H1 (cell line): Measurements from ENCODE around the gene MCM8. TPM values are rescaled to one million over a fixed set of nuclear protein-coding genes. Genes with fewer than 3 reads are reported as not detected.

Experiments used
- CTCF ChIA-PET: fragments of 300-600 bp; sonication (Branson Sonifier 250); formaldehyde crosslinking; loops from one replicate; lab custom pipeline; 2021; ENCODE audit not compliant: partially characterized antibody; lab: Charles Lee
- POLR2A ChIA-PET: fragments of 300-600 bp; sonication (Branson Sonifier 250); formaldehyde crosslinking; loops from one replicate; lab custom pipeline; 2021; ENCODE audit warnings: inconsistent platforms; ENCODE audit not compliant: partially characterized antibody; lab: Charles Lee
- DNase-seq, 2 experiments: peaks; one replicate each; pipeline versions ENCODE4 v3.0.0 to v3.0.0-alpha.2; 2010 to 2022; ENCODE audit warnings: low spot score in 2 of 2, low read depth in 1 of 2, mixed read lengths in 1 of 2
- FAIRE-seq: peaks from 2 replicates; lab custom pipeline; 2011; peaks lifted over from hg19 to GRCh38; lab: Jason Lieb, UNC
- H2AFZ ChIP-seq: 2 replicates; pipeline ENCODE4 v1.8.1; 2012; ENCODE audit warnings: low read length, inconsistent platforms
- H2AK5ac ChIP-seq: 2 replicates; pipeline ENCODE4 v1.6.1; 2013; ENCODE audit warnings: low read depth, low read length
- H2BK120ac ChIP-seq: replicated peaks from 2 replicates; pipeline ENCODE3; 2013; ENCODE audit warnings: low read depth, low read length, inconsistent platforms
- H2BK12ac ChIP-seq: 2 replicates; pipeline ENCODE4 v1.6.1; 2013; ENCODE audit warnings: low read depth, low read length
- H2BK15ac ChIP-seq: 2 replicates; pipeline ENCODE4 v1.6.1; 2013; ENCODE audit warnings: low read length
- H2BK20ac ChIP-seq: 2 replicates; pipeline ENCODE4 v1.6.1; 2013; ENCODE audit warnings: low read length
- H2BK5ac ChIP-seq: 2 replicates; pipeline ENCODE4 v1.6.1; 2013; ENCODE audit warnings: low read depth, low read length
- H3K14ac ChIP-seq: 2 replicates; pipeline ENCODE4 v1.6.1; 2013; ENCODE audit warnings: inconsistent platforms; ENCODE audit not compliant: insufficient read length
- H3K18ac ChIP-seq: 2 replicates; pipeline ENCODE4 v1.6.1; 2013; ENCODE audit warnings: low read length; ENCODE audit errors: extremely low read depth
- H3K23ac ChIP-seq: 2 replicates; pipeline ENCODE4 v1.6.1; 2013; ENCODE audit warnings: inconsistent platforms; ENCODE audit not compliant: insufficient read length
- H3K23me2 ChIP-seq: 2 replicates; pipeline ENCODE4 v1.6.1; 2013; ENCODE audit warnings: low read depth, low read length
- H3K27ac ChIP-seq: 2 replicates; pipeline ENCODE4 v1.6.1; 2011; ENCODE audit warnings: low read depth, low read length, inconsistent platforms
- H3K27me3 ChIP-seq, 4 experiments: replicated peaks in 1 of 4; 1 replicate in 1 of 4; 2 replicates in 3 of 4; pipeline versions ENCODE4 v1.6.1 to v1.8.1; 2011 to 2013; ENCODE audit warnings: low read length in 3 of 4, mild to moderate bottlenecking in 3 of 4, inconsistent platforms in 2 of 4, mixed read lengths in 2 of 4, moderate library complexity in 1 of 4; ENCODE audit not compliant: control insufficient read depth in 3 of 4, insufficient read depth in 3 of 4; ENCODE audit errors: extremely low read depth in 1 of 4
- H3K36me3 ChIP-seq, 4 experiments: 2 replicates each; pipeline versions ENCODE4 v1.6.1 to v1.8.1; 2011 to 2013; ENCODE audit warnings: mild to moderate bottlenecking in 4 of 4, low read length in 3 of 4, moderate library complexity in 2 of 4, control low read depth in 1 of 4, inconsistent platforms in 1 of 4; ENCODE audit not compliant: insufficient read depth in 4 of 4, control insufficient read depth in 2 of 4
- H3K4ac ChIP-seq: replicated peaks from 2 replicates; pipeline ENCODE3; 2013; ENCODE audit warnings: low read length, low read depth, mixed read lengths, inconsistent platforms; ENCODE audit not compliant: insufficient read length
- H3K4me1 ChIP-seq, 4 experiments: replicated peaks in 1 of 4; 1 replicate in 1 of 4; 2 replicates in 3 of 4; pipeline versions ENCODE4 v1.6.1 to v1.8.1; 2011 to 2013; ENCODE audit warnings: low read length in 3 of 4, inconsistent platforms in 2 of 4, mixed read lengths in 1 of 4; ENCODE audit not compliant: insufficient read depth in 4 of 4, control insufficient read depth in 3 of 4
- H3K4me2 ChIP-seq, 2 experiments: 2 replicates each; pipeline versions ENCODE4 v1.6.1 to v1.8.1; 2011 to 2013; ENCODE audit warnings: low read depth in 2 of 2, low read length in 2 of 2, control low read depth in 1 of 2, inconsistent platforms in 1 of 2, mild to moderate bottlenecking in 1 of 2; ENCODE audit not compliant: insufficient read depth in 1 of 2
- H3K4me3 ChIP-seq, 4 experiments: fragments of 200-600, 300-600 bp in 1 of 4; sonication (generic), shearing (Covaris generic), sonication (Bioruptor Twin) in 1 of 4; 2 replicates each; pipeline versions ENCODE4 v1.5.1 to v1.8.1; 2011 to 2016; ENCODE audit warnings: low read length in 4 of 4, low read depth in 3 of 4, control low read depth in 2 of 4, inconsistent platforms in 2 of 4, mild to moderate bottlenecking in 2 of 4, mixed read lengths in 1 of 4, moderate library complexity in 1 of 4; ENCODE audit not compliant: insufficient read depth in 2 of 4; ENCODE audit errors: extremely low read depth in 1 of 4
- H3K56ac ChIP-seq: replicated peaks from 2 replicates; pipeline ENCODE3; 2013; ENCODE audit warnings: low read depth, mild to moderate bottlenecking, mixed read lengths, low read length, inconsistent platforms; ENCODE audit not compliant: insufficient read length
- H3K79me1 ChIP-seq: 2 replicates; pipeline ENCODE4 v1.6.1; 2013; ENCODE audit warnings: low read depth, low read length, control low read depth
- H3K79me2 ChIP-seq, 2 experiments: 2 replicates each; pipeline versions ENCODE4 v1.6.1 to v1.8.1; 2012 to 2013; ENCODE audit warnings: low read length in 2 of 2, mild to moderate bottlenecking in 2 of 2, inconsistent platforms in 1 of 2; ENCODE audit not compliant: insufficient read depth in 2 of 2, control insufficient read depth in 1 of 2
- H3K9ac ChIP-seq, 4 experiments: replicated peaks in 1 of 4; 1 replicate in 1 of 4; 2 replicates in 3 of 4; pipeline versions ENCODE4 v1.6.1 to v1.8.1; 2011 to 2013; ENCODE audit warnings: low read depth in 3 of 4, low read length in 3 of 4, control low read depth in 2 of 4, mild to moderate bottlenecking in 2 of 4, moderate library complexity in 2 of 4, inconsistent platforms in 1 of 4; ENCODE audit errors: extremely low read depth in 1 of 4
- H3K9me3 ChIP-seq, 2 experiments: 2 replicates each; pipeline versions ENCODE4 v1.6.1 to v1.8.1; 2012 to 2013; ENCODE audit warnings: mild to moderate bottlenecking in 2 of 2, moderate library complexity in 2 of 2, control low read depth in 1 of 2, inconsistent platforms in 1 of 2, low read depth in 1 of 2, low read length in 1 of 2, mixed read lengths in 1 of 2; ENCODE audit not compliant: insufficient read depth in 2 of 2
- H4K20me1 ChIP-seq, 2 experiments: replicated peaks in 1 of 2; 2 replicates each; pipeline versions ENCODE3 to v1.8.1; 2011 to 2013; ENCODE audit warnings: inconsistent platforms in 2 of 2, low read length in 2 of 2, mild to moderate bottlenecking in 1 of 2; ENCODE audit not compliant: insufficient read depth in 2 of 2, control insufficient read depth in 1 of 2
- H4K5ac ChIP-seq: 2 replicates; pipeline ENCODE4 v1.6.1; 2013; ENCODE audit warnings: low read length, low read depth, mixed read lengths, inconsistent platforms; ENCODE audit not compliant: insufficient read length
- H4K8ac ChIP-seq: 2 replicates; pipeline ENCODE4 v1.8.0; 2013; ENCODE audit warnings: mild to moderate bottlenecking, moderate library complexity, low read length, inconsistent platforms; ENCODE audit not compliant: insufficient read depth; ENCODE audit errors: extremely low read depth
- H4K91ac ChIP-seq: replicated peaks from 2 replicates; pipeline ENCODE3; 2013; ENCODE audit warnings: low read length, mixed read lengths, inconsistent platforms; ENCODE audit not compliant: insufficient read length
- BCL11A ChIP-seq, 2 experiments: IDR thresholded peaks; one replicate each; pipeline ENCODE4 v1.6.1; 2011; ENCODE audit warnings: low read depth in 2 of 2, low read length in 2 of 2, mild to moderate bottlenecking in 2 of 2
- CBX5 ChIP-seq: fragments of 300-800, 300-1000 bp; sonication (generic); IDR thresholded peaks from 2 replicates; pipeline ENCODE4 v1.7.1; 2016; ENCODE audit warnings: antibody characterized with exemption, low read length, low read depth
- HDAC6 ChIP-seq: IDR thresholded peaks from one replicate; pipeline ENCODE4 v1.7.1; 2012; ENCODE audit warnings: low read depth, mild to moderate bottlenecking, inconsistent platforms, low read length, moderate library complexity
- KDM4A ChIP-seq: IDR thresholded peaks from one replicate; pipeline ENCODE4 v1.7.1; 2012; ENCODE audit warnings: low read depth, mild to moderate bottlenecking, moderate library complexity, low read length, inconsistent platforms; ENCODE audit not compliant: severe bottlenecking
- PHF8 ChIP-seq: fragments of 200-600 bp; sonication (generic); conservative IDR thresholded peaks from 2 replicates; pipeline ENCODE4 v1.7.1; 2012; ENCODE audit warnings: low read depth, mild to moderate bottlenecking, inconsistent platforms, low read length, moderate library complexity
- RAD21 ChIP-seq, 2 experiments: IDR thresholded peaks in 1 of 2; conservative IDR thresholded peaks in 1 of 2; 2 replicates each; pipeline ENCODE4 v1.6.1; 2011; ENCODE audit warnings: low read depth in 2 of 2, low read length in 2 of 2, improper control_type of control experiment in 1 of 2, inconsistent platforms in 1 of 2, mild to moderate bottlenecking in 1 of 2, moderate library complexity in 1 of 2
- RNF2 ChIP-seq: fragments of 200-900, 300-1000 bp; sonication (generic); IDR thresholded peaks from 2 replicates; pipeline ENCODE4 v1.7.1; 2016; ENCODE audit warnings: borderline replicate concordance, low read depth, mild to moderate bottlenecking, antibody characterized with exemption, low read length; ENCODE audit not compliant: poor library complexity, severe bottlenecking; ENCODE audit errors: missing control alignments
- SP4 ChIP-seq: IDR thresholded peaks from 2 replicates; pipeline ENCODE4 v1.6.1; 2012; ENCODE audit warnings: low read length, inconsistent platforms
- TAF1 ChIP-seq: IDR thresholded peaks from 2 replicates; pipeline ENCODE4 v1.6.1; 2011; ENCODE audit warnings: mild to moderate bottlenecking, low read depth, low read length
- TEAD4 ChIP-seq: IDR thresholded peaks from 2 replicates; pipeline ENCODE4 v1.6.1; 2012; ENCODE audit warnings: low read depth, low read length, inconsistent platforms, mixed read lengths
- WGBS, 2 experiments: shearing (Covaris generic) in 1 of 2; methylation state at CpG; one replicate each; pipeline versions ENCODE4 v1.1.6 to v1.1.7; 2013 to 2015; ENCODE audit warnings: low lambda C conversion rate in 2 of 2, mixed read lengths in 2 of 2, inconsistent platforms in 1 of 2, low coverage in 1 of 2, missing lambda C conversion rate in 1 of 2; ENCODE audit not compliant: insufficient replicate concordance in 2 of 2, insufficient coverage in 1 of 2, insufficient read length in 1 of 2; ENCODE audit errors: extremely low coverage in 1 of 2, missing lambda C conversion rate in 1 of 2; 5-methylcytosine and 5-hydroxymethylcytosine counted together
- polyA plus RNA-seq, 7 experiments: library from polyadenylated mRNA; depleted of rRNA in 3 of 7; stranded (reverse) in 5 of 7; unstranded in 2 of 7; fragments of >200 nt in 5 of 7; fragments of 200-250 nt in 2 of 7; gene quantifications; 1 replicate in 5 of 7; 2 replicates in 1 of 7; 4 replicates in 1 of 7; pipeline versions ENCODE4 v1.2.1 to v1.2.3, GENCODE V29; 2011 to 2013; ENCODE audit warnings: missing spikeins in 2 of 7, mixed read lengths in 2 of 7
- total RNA-seq: library from RNA; stranded (reverse); fragmentation: NEBNext Ultra II Directional; extraction: Animal tissue kit (Norgen Biotek cat#: 25700); gene quantifications from 2 replicates; pipeline ENCODE4 v1.2.1, GENCODE V29; 2021
- TF ChIP-seq, protein P1 (sequence below): IDR thresholded peaks from 2 replicates; pipeline ENCODE4 v1.6.1; 2011; ENCODE audit warnings: low read depth, mild to moderate bottlenecking, low read length; ENCODE audit not compliant: insufficient read depth
- TF ChIP-seq, protein P2 (sequence below): IDR thresholded peaks from 2 replicates; pipeline ENCODE4 v1.6.1; 2012; ENCODE audit warnings: inconsistent platforms

MCM8 gene
- total and polyA plus RNA-seq, 2 of the 8 experiments (the other 6 are each of a cell fraction or from before 2014, with no cell fraction given): 7.1 to 31.9 TPM

DNA sequence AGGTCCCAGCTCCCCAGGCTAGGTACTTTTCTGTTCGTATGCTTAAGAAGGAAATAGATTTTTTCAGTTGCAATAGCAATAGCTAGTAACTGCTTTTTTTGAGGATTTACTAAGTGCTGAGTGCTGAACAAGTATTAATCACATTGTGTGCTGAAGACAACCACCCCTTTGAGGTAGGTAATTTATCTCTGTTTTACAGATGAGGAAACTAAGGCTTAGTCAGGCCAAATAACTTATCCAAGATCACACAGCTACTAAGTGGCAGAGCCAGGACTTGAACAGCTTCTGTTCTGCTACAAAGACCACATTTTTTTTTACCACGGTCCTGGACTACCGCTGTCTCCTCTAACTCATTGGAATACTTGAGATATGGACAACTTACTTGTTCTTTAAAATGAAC is 63.6 kb downstream of the MCM8 start:
- POLR2A ChIA-PET: interaction anchor here (0.7 kb wide), 1 partner anchor 39 kb away, joined by 3 read pairs; no protein-coding TSS in a partner anchor
- Histone ChIP-seq H3K27ac (no peak overlapping the region), H4K8ac (no peak overlapping the region), H2BK20ac (no peak overlapping the region), H3K9me3 (no peaks in the 10 kb centered on the region), H3K18ac (no peak overlapping the region), H3K23ac (no peak overlapping the region), H2BK120ac (no peak overlapping the region), H4K20me1 (peaks cover 1 to 2% of the 10 kb centered on the region in 2 experiments), H4K5ac (no peak overlapping the region), H3K27me3 (no peaks in the 10 kb centered on the region), H3K23me2 (no peaks in the 10 kb centered on the region; the same call in 1 of the 2 replicates), H3K4me3 (no peak overlapping the region), H3K56ac (no peak overlapping the region), H3K4ac (no peak overlapping the region), H4K91ac (no peak overlapping the region), H3K36me3 (peaks cover 7 to 39% (median 18%) of the 10 kb centered on the region in 4 experiments; a peak in 6 of 8 replicates), H3K79me2 (peaks cover 0 to 13% of the 10 kb centered on the region in 2 experiments; a peak in 1 of 4 replicates), H2AK5ac (no peak overlapping the region), H2AFZ (no peak overlapping the region), H3K4me1 (no peaks in the 10 kb centered on the region), H3K14ac (no peak overlapping the region), H3K4me2 (no peak overlapping the region), H2BK12ac (no peak overlapping the region), H3K9ac (no peak overlapping the region), H3K79me1 (peaks cover 5% of the 10 kb centered on the region), H2BK5ac (no peak overlapping the region), H2BK15ac (no peak overlapping the region)
- DNase-seq (no peak), FAIRE-seq (no peak)
- WGBS, 2 experiments: 97% methylated on average over 3 of the region's 3 CpGs; no CpG with 5 or more reads in 1 of the 2 experiments
- CTCF ChIA-PET: no interaction called here
- TF ChIP-seq SP4 (no peak), HDAC6 (no peak), RNF2 (no peak), TAF1 (no peak), TEAD4 (no peak), PHF8 (no peak), BCL11A (IDR thresholded peaks at IDR 0.05; ENCODE audit: low read depth in 2 of 2, low read length in 2 of 2) (no peak), KDM4A (no peak), CBX5 (no peak), RAD21 (IDR thresholded peaks at IDR 0.05 in 1 of 2, conservative IDR thresholded peaks at IDR 0.05 in 1 of 2; ENCODE audit: low read depth in 2 of 2, low read length in 2 of 2) (no peak)
- TF ChIP-seq, protein P1, sequence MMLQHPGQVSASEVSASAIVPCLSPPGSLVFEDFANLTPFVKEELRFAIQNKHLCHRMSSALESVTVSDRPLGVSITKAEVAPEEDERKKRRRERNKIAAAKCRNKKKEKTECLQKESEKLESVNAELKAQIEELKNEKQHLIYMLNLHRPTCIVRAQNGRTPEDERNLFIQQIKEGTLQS: no peak
- TF ChIP-seq, protein P2, sequence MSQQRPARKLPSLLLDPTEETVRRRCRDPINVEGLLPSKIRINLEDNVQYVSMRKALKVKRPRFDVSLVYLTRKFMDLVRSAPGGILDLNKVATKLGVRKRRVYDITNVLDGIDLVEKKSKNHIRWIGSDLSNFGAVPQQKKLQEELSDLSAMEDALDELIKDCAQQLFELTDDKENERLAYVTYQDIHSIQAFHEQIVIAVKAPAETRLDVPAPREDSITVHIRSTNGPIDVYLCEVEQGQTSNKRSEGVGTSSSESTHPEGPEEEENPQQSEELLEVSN: no peak
